ENCODE results near the gene RAB3A. TPM values are rescaled to one million over a fixed set of nuclear protein-coding genes. Genes with fewer than 3 reads are reported as not detected.

Gene RAB3A
- total and polyA plus RNA-seq, 9 of the 15 experiments (the other 6 are each of a cell fraction or from before 2014, with no cell fraction given) = 0.17 to 5.1 (median 0.90) TPM; not detected in 1

GRCh38 chr19:18156841-18157464, 46.9 kb downstream of the RAB3A start (continued):
- TF ChIP-seq, protein P1, sequence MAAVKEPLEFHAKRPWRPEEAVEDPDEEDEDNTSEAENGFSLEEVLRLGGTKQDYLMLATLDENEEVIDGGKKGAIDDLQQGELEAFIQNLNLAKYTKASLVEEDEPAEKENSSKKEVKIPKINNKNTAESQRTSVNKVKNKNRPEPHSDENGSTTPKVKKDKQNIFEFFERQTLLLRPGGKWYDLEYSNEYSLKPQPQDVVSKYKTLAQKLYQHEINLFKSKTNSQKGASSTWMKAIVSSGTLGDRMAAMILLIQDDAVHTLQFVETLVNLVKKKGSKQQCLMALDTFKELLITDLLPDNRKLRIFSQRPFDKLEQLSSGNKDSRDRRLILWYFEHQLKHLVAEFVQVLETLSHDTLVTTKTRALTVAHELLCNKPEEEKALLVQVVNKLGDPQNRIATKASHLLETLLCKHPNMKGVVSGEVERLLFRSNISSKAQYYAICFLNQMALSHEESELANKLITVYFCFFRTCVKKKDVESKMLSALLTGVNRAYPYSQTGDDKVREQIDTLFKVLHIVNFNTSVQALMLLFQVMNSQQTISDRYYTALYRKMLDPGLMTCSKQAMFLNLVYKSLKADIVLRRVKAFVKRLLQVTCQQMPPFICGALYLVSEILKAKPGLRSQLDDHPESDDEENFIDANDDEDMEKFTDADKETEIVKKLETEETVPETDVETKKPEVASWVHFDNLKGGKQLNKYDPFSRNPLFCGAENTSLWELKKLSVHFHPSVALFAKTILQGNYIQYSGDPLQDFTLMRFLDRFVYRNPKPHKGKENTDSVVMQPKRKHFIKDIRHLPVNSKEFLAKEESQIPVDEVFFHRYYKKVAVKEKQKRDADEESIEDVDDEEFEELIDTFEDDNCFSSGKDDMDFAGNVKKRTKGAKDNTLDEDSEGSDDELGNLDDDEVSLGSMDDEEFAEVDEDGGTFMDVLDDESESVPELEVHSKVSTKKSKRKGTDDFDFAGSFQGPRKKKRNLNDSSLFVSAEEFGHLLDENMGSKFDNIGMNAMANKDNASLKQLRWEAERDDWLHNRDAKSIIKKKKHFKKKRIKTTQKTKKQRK (IDR thresholded peaks at IDR 0.05; ENCODE audit: borderline replicate concordance, low read depth, low read length) = no peak
- TF ChIP-seq MAZ (CRISPR knock-in tag; conservative IDR thresholded peaks at IDR 0.05 in 1 of 2, IDR thresholded peaks at IDR 0.05 in 1 of 2) = peak; percentile 86 to 88

- Histone ChIP-seq H3K27ac (ENCODE audit: extremely low read depth, low read depth, low read length) (peak overlapping the region; percentile 53), H3K9me1 (ENCODE audit: control insufficient read depth, insufficient read depth, low read length) (no peaks in the 10 kb centered on the region), H3K9me3 (replicated peaks; ENCODE audit: control insufficient read depth, insufficient read depth, low read depth, low read length) (no peaks in the 10 kb centered on the region), H3K9ac (ENCODE audit: insufficient read depth in 1 of 2, low read depth in 2 of 2, low read length in 2 of 2) (peak overlapping the region; percentile 4 to 87), H3K36me3 (ENCODE audit: control insufficient read depth, insufficient read depth, low read length) (peaks cover 42% of the 10 kb centered on the region; the same call in 2 of the 3 replicates), H3K4me2 (ENCODE audit: insufficient read depth, low read length) (peak overlapping the region; percentile 64; the same call in 1 of the 2 replicates), H3K27me3 (ENCODE audit: control insufficient read depth in 2 of 2, insufficient read depth in 2 of 2, low read length in 2 of 2) (no peaks in the 10 kb centered on the region), H3K4me1 (replicated peaks in 1 of 2; ENCODE audit: control insufficient read depth in 2 of 2, insufficient read depth in 2 of 2, low read length in 2 of 2) (peaks cover 43 to 78% of the 10 kb centered on the region in 2 experiments), H4K20me1 (replicated peaks; ENCODE audit: control insufficient read depth, insufficient read depth, low read length) (peaks cover 19% of the 10 kb centered on the region), H2AFZ (ENCODE audit: low read depth, low read length) (no peak overlapping the region), H3K79me2 (ENCODE audit: control insufficient read depth, insufficient read depth, low read length) (peaks cover 58% of the 10 kb centered on the region), H3K4me3 (no peak overlapping the region)
- in situ Hi-C loops (cut with MboI) (no loop called here), intact Hi-C loops (cut with micrococcal nuclease) (loop anchor here (10.0 kb wide), 2 partner anchors 91 to 211 kb away; no protein-coding TSS in a partner anchor)
- no peak for DNase-seq (ENCODE audit: extremely low read depth in 1 of 4, low spot score in 3 of 4)
- ChIA-PET POLR2A (interaction anchor here (0.6 to 1.2 kb wide), 3 partner anchors 15 to 34 kb away, joined by 3 to 4 read pairs (median 3); no protein-coding TSS in a partner anchor), CTCF (ENCODE audit: low intra/inter-chr PET ratio) (interaction anchor here (1.1 kb wide), 1 partner anchor 94 kb away, joined by 4 read pairs; no protein-coding TSS in a partner anchor)
- FAIRE-seq = no peak
- no peak for TF ChIP-seq ZNF232 (CRISPR knock-in tag; IDR thresholded peaks at IDR 0.05)
- peak; percentile 9 for TF ChIP-seq NCOA4 (IDR thresholded peaks at IDR 0.05; ENCODE audit: partially characterized antibody)
- TF ChIP-seq BACH1 (tag; IDR thresholded peaks at IDR 0.05) = no peak
- no peak for TF ChIP-seq SRSF7 (optimal IDR thresholded peaks at IDR 0.05; ENCODE audit: low read depth, low read length)
- TF ChIP-seq ZNF263 (CRISPR knock-in tag; IDR thresholded peaks at IDR 0.05; ENCODE audit: borderline replicate concordance) = peak; percentile 90
- peak; percentile 30; the same call in 1 of the 2 replicates for TF ChIP-seq EGR1 (conservative IDR thresholded peaks at IDR 0.05)
- TF ChIP-seq E2F6 (IDR thresholded peaks at IDR 0.05; ENCODE audit: borderline replicate concordance in 1 of 2, extremely low read depth in 1 of 2, insufficient read depth in 1 of 2, insufficient read length in 1 of 2, low read depth in 1 of 2, low read length in 1 of 2, poor library complexity in 1 of 2, severe bottlenecking in 1 of 2) = no peak
- 72% methylated on average over 6 of the region's 6 CpGs for WGBS (ENCODE audit: insufficient coverage, low coverage, missing lambda C conversion rate)
- ATAC-seq = no peak
- no TSS peak for BruUV-seq (replicated peaks)
Measured at GRCh38 chr19:18156268-18156667, 47.6 kb downstream of the RAB3A start.
